Measurements from ENCODE around the gene KRTAP4-16. TPM values are rescaled to one million over a fixed set of nuclear protein-coding genes. Genes with fewer than 3 reads are reported as not detected.

The KRTAP4-16 gene
- total and polyA plus RNA-seq, 2 of the 8 experiments (the other 6 are each of a cell fraction or from before 2014, with no cell fraction given) = not detected

DNA sequence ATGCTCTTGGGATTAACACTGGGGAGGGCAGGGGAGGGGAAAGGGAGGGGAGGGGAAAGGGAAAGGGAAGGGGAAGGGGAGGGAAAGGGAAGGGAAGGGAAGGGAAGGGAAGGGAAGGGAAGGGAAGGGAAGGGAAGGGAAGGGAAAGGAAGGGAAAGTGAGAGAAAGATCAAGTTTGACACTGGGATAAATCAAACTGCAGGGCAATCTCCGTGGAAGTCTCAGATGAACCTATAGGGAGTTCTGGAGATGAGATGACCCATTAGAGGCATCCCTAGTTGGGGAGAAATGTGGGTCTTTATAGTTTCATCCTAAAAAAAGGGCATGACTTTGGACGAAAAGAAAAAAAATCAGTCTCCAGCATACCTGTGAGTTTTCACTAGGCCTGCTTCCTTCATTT, 19.7 kb upstream of the KRTAP4-16 start:
- Histone ChIP-seq H4K8ac (ENCODE audit: extremely low read depth, insufficient read depth, low read length) (no peak overlapping the region), H2BK20ac (ENCODE audit: low read length) (no peak overlapping the region), H3K18ac (ENCODE audit: extremely low read depth, low read length) (no peak overlapping the region), H3K4ac (replicated peaks; ENCODE audit: insufficient read length, low read depth, low read length) (no peak overlapping the region), H4K5ac (ENCODE audit: insufficient read length, low read depth, low read length) (no peak overlapping the region), H3K9ac (replicated peaks in 1 of 4; ENCODE audit: extremely low read depth in 1 of 4, low read depth in 3 of 4, low read length in 3 of 4) (no peak overlapping the region), H2AK5ac (ENCODE audit: low read depth, low read length) (no peak overlapping the region), H3K4me1 (replicated peaks in 1 of 4; ENCODE audit: control insufficient read depth in 3 of 4, insufficient read depth in 4 of 4, low read length in 3 of 4) (no peaks in the 10 kb centered on the region), H3K79me1 (ENCODE audit: low read depth, low read length) (no peaks in the 10 kb centered on the region), H3K4me2 (ENCODE audit: insufficient read depth in 1 of 2, low read depth in 2 of 2, low read length in 2 of 2) (no peak overlapping the region), H4K91ac (replicated peaks; ENCODE audit: insufficient read length, low read length) (no peak overlapping the region), H3K36me3 (ENCODE audit: control insufficient read depth in 2 of 4, insufficient read depth in 4 of 4, low read length in 3 of 4) (no peaks in the 10 kb centered on the region), H4K20me1 (replicated peaks in 1 of 2; ENCODE audit: control insufficient read depth in 1 of 2, insufficient read depth in 2 of 2, low read length in 2 of 2) (no peaks in the 10 kb centered on the region), H3K9me3 (ENCODE audit: insufficient read depth in 2 of 2, low read depth in 1 of 2, low read length in 1 of 2) (0 out of 4 replicates have a peak, but pooled peaks cover 0 to 5% of the 10 kb centered on the region in 2 experiments), H3K79me2 (ENCODE audit: control insufficient read depth in 1 of 2, insufficient read depth in 2 of 2, low read length in 2 of 2) (no peaks in the 10 kb centered on the region), H3K56ac (replicated peaks; ENCODE audit: insufficient read length, low read depth, low read length) (no peak overlapping the region), H3K23ac (ENCODE audit: insufficient read length) (no peak overlapping the region), H2BK5ac (ENCODE audit: low read depth, low read length) (no peak overlapping the region), H3K14ac (ENCODE audit: insufficient read length) (no peak overlapping the region), H2AFZ (ENCODE audit: low read length) (no peak overlapping the region), H3K27ac (ENCODE audit: low read depth, low read length) (no peak overlapping the region), H3K4me3 (ENCODE audit: extremely low read depth in 1 of 4, insufficient read depth in 2 of 4, low read depth in 3 of 4, low read length in 4 of 4) (no peak overlapping the region), H2BK15ac (ENCODE audit: low read length) (no peak overlapping the region), H2BK12ac (ENCODE audit: low read depth, low read length) (no peak overlapping the region), H3K27me3 (replicated peaks in 1 of 4; ENCODE audit: control insufficient read depth in 3 of 4, extremely low read depth in 1 of 4, insufficient read depth in 3 of 4, low read length in 3 of 4) (no peaks in the 10 kb centered on the region), H3K23me2 (ENCODE audit: low read depth, low read length) (no peaks in the 10 kb centered on the region; the same call in 1 of the 2 replicates), H2BK120ac (replicated peaks; ENCODE audit: low read depth, low read length) (no peak overlapping the region)
- POLR2A ChIA-PET (ENCODE audit: partially characterized antibody) = no interaction called here
- DNase-seq (ENCODE audit: low read depth in 1 of 2, low spot score in 2 of 2) (no peak), FAIRE-seq (no peak)
- CTCF ChIA-PET (ENCODE audit: partially characterized antibody) = no interaction called here
- WGBS, 2 experiments (ENCODE audit: extremely low coverage in 1 of 2, insufficient coverage in 1 of 2, insufficient read length in 1 of 2, insufficient replicate concordance in 2 of 2, low coverage in 1 of 2, low lambda C conversion rate in 2 of 2, missing lambda C conversion rate in 1 of 2) = 86% methylated on average over 2 of the region's 2 CpGs; no CpG with 5 or more reads in 1 of the 2 experiments
- TF ChIP-seq RFX5 (IDR thresholded peaks at IDR 0.05; ENCODE audit: borderline replicate concordance, low read depth, low read length) = no peak
- no peak for TF ChIP-seq BACH1 (IDR thresholded peaks at IDR 0.05; ENCODE audit: low read length)
- no peak for TF ChIP-seq YY1 (IDR thresholded peaks at IDR 0.05; ENCODE audit: low read depth, low read length)
- no peak for TF ChIP-seq SAP30 (IDR thresholded peaks at IDR 0.05; ENCODE audit: insufficient read depth, insufficient replicate concordance, low read length)
- TF ChIP-seq TAF1 (IDR thresholded peaks at IDR 0.05; ENCODE audit: low read depth, low read length) = no peak
- TF ChIP-seq POLR2AphosphoS5 (IDR thresholded peaks at IDR 0.05; ENCODE audit: low read depth, low read length) = no peak
- no peak for TF ChIP-seq SIRT6 (IDR thresholded peaks at IDR 0.05; ENCODE audit: low read length)
- no peak for TF ChIP-seq CHD1 (IDR thresholded peaks at IDR 0.05; ENCODE audit: low read depth, low read length)
- TF ChIP-seq GTF2F1 (IDR thresholded peaks at IDR 0.05; ENCODE audit: borderline replicate concordance, low read depth, low read length) = no peak
- TF ChIP-seq SIX5 (IDR thresholded peaks at IDR 0.05; ENCODE audit: low read depth, low read length) = no peak
- no peak for TF ChIP-seq BCL11A (IDR thresholded peaks at IDR 0.05; ENCODE audit: low read depth in 2 of 2, low read length in 2 of 2)
- no peak for TF ChIP-seq JUND (IDR thresholded peaks at IDR 0.05; ENCODE audit: low read length)
